T-helper 17 cell (primary cell): Measurements from ENCODE around the gene RIIAD1. TPM values are rescaled to one million over a fixed set of nuclear protein-coding genes. Genes with fewer than 3 reads are reported as not detected.
"Not testable (repeated sequence)": the region's sequence is repeated elsewhere in the genome, so short reads cannot be mapped to it uniquely, and the experiment has no call there.

Source experiments
- ATAC-seq: fragments of 150-1000 bp; cut with Tn5 transposase; 2 replicates; pipeline ENCODE4 v1.10.0; 2021; ENCODE audit warnings: mild to moderate bottlenecking, moderate library complexity
- DNase-seq, 3 donors: peaks; one replicate each; pipeline versions ENCODE4 v3.0.0 to v3.0.0-alpha.2; 2020 to 2021
- H3K9me3 ChIP-seq: one replicate; pipeline ENCODE4 v1.7.0; 2013; ENCODE audit warnings: low read length, mild to moderate bottlenecking; ENCODE audit not compliant: control insufficient read depth, poor library complexity, severe bottlenecking
- H3K27ac Mint-ChIP-seq: one replicate; pipeline ENCODE4 v1.8.0; 2022; ENCODE audit warnings: mild to moderate bottlenecking, moderate library complexity, mixed read lengths
- H3K27me3 Mint-ChIP-seq: one replicate; pipeline ENCODE4 v1.8.0; 2022; ENCODE audit warnings: mixed read lengths
- H3K36me3 Mint-ChIP-seq: one replicate; pipeline ENCODE4 v1.8.0; 2022; ENCODE audit warnings: low read depth, mixed read lengths
- H3K4me1 Mint-ChIP-seq: one replicate; pipeline ENCODE4 v1.8.0; 2022; ENCODE audit warnings: mild to moderate bottlenecking, mixed read lengths
- H3K4me3 Mint-ChIP-seq: one replicate; pipeline ENCODE4 v1.8.0; 2022; ENCODE audit warnings: mild to moderate bottlenecking, moderate library complexity, mixed read lengths
- total RNA-seq, 4 donors: library from RNA in 2 of 4; stranded (reverse) in 2 of 4; gene quantifications; one replicate each; pipeline ENCODE4 v1.2.3 and lab custom pipeline; 2022 to 2026

RIIAD1 gene
- total RNA-seq, 2 donors from 2014 or later: not detected

DNA sequence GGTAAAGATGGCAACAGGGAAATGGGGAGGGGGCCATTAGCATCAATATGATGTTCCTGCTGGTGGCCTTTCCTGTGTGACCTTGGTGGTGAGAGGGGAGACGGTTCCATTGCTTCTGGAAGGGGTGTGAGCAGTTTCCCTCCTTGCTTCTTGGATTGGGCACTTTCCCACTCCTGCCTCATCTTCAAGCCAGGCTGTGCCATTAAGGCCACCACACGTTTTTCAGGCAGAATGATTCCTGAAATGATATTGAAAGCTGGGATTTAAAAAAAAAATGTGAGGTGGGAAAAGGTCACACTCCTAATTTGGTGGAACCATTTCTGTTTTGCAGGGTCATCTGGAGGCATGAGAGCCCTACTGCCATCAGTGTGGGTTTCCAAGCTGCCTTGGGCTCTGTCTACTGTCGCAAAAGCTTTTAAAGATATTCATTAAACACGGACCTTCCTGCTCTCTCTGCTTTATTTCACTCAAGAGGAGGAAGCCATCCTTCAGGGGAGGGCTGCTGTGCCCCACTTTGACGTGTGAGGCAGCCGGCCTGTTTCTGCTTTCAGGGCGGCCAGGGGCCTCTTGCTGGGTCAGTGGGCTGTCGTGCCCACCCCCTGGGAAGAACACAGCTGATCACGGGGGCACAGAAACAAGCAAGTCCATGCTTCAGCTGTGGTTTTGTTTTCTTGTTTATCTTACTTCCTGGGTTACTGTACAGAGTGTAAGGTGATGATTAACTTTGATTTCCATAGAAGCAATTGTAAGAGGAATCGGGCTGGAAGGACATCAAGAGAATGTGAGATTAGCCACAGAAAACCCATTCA, 8.0 kb downstream of the RIIAD1 start:
- no peak for ATAC-seq

DNA sequence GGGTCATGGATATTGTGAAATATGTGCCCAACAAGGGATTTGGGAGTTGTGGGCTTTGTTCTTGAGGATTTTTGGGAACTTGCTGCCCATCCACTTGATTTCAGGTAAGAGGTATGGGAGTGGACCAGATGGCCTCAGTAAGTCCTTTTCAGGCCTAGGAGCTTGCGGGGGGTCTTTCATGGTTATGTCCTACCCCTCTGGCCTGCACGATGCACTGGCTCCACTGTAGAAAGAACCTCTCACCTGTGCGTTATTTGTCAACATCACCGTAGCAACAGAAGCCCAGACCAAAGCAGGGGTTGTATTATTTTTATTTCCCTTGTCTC, 8.6 kb downstream of the RIIAD1 start:
- Mint-ChIP-seq H3K36me3 (peaks cover 13% of the 10 kb centered on the region), H3K4me3 (no peak overlapping the region), H3K4me1 (peaks cover 4% of the 10 kb centered on the region), H3K27me3 (peaks cover 79% of the 10 kb centered on the region), H3K27ac (no peak overlapping the region)
- DNase-seq (no peak), ATAC-seq (no peak)
- H3K9me3 ChIP-seq: no peaks in the 10 kb centered on the region

More for the DNA sequence above, 8.0 kb downstream of the RIIAD1 start:
- no peak for DNase-seq
- no peaks in the 10 kb centered on the region for H3K9me3 ChIP-seq
- no peak overlapping the region for H3K27ac Mint-ChIP-seq
- peaks cover 2% of the 10 kb centered on the region for H3K4me1 Mint-ChIP-seq
- H3K36me3 Mint-ChIP-seq: peaks cover 11% of the 10 kb centered on the region
- peaks cover 79% of the 10 kb centered on the region for H3K27me3 Mint-ChIP-seq
- no peak overlapping the region for H3K4me3 Mint-ChIP-seq

GRCh38 chr1:151733126-151733525, 11.8 kb downstream of the RIIAD1 start:
- peaks cover 9% of the 10 kb centered on the region for H3K36me3 Mint-ChIP-seq
- no peak overlapping the region for H3K27ac Mint-ChIP-seq
- H3K27me3 Mint-ChIP-seq: peaks cover 54% of the 10 kb centered on the region
- DNase-seq: no peak
- H3K4me3 Mint-ChIP-seq: no peak overlapping the region
- no peak for ATAC-seq
- no peaks in the 10 kb centered on the region for H3K9me3 ChIP-seq
- peaks cover 6% of the 10 kb centered on the region for H3K4me1 Mint-ChIP-seq

DNA sequence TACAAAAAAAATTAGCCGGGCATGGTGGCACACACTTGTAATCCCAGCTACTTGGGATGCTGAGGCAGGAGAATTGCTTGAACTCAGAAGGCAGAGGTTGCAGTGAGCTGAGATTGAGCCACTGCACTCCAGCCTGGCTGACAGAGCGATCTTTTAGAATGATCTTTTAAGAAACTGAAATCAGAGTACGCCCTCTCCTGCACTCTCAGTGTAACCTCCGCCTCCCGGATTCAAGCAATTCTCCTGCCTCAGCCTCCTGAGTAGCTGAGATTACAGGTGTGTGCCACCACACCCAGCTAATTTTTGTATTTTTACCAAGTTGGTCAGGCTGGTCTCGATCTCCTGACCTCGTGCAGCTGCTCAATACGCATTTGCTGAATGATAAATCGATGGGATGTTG, 12.7 kb downstream of the RIIAD1 start:
- H3K4me3 Mint-ChIP-seq, ATAC-seq, H3K27ac Mint-ChIP-seq, H3K36me3 Mint-ChIP-seq, DNase-seq, H3K4me1 Mint-ChIP-seq, H3K9me3 ChIP-seq: not testable (repeated sequence)
- peaks cover 48% of the 10 kb centered on the region for H3K27me3 Mint-ChIP-seq

- peaks cover 19% of the 10 kb centered on the region for H3K27me3 Mint-ChIP-seq
Observed at GRCh38 chr1:151737026-151737425, 15.7 kb downstream of the RIIAD1 start.

GRCh38 chr1:151737479-151737878, 16.2 kb downstream of the RIIAD1 start:
- ATAC-seq (no peak), DNase-seq (no peak)
- H3K4me3 Mint-ChIP-seq: no peak overlapping the region
- H3K9me3 ChIP-seq: no peaks in the 10 kb centered on the region
- peaks cover 6% of the 10 kb centered on the region for H3K4me1 Mint-ChIP-seq
- H3K36me3 Mint-ChIP-seq: peaks cover 5% of the 10 kb centered on the region
- no peak overlapping the region for H3K27ac Mint-ChIP-seq
- peaks cover 14% of the 10 kb centered on the region for H3K27me3 Mint-ChIP-seq

More at GRCh38 chr1:151737026-151737425, 15.7 kb downstream of the RIIAD1 start:
- no peak for DNase-seq
- peaks cover 7% of the 10 kb centered on the region for H3K36me3 Mint-ChIP-seq
- ATAC-seq: no peak
- no peak overlapping the region for H3K27ac Mint-ChIP-seq
- H3K4me1 Mint-ChIP-seq: peaks cover 6% of the 10 kb centered on the region
- no peak overlapping the region for H3K4me3 Mint-ChIP-seq
- no peaks in the 10 kb centered on the region for H3K9me3 ChIP-seq

DNA sequence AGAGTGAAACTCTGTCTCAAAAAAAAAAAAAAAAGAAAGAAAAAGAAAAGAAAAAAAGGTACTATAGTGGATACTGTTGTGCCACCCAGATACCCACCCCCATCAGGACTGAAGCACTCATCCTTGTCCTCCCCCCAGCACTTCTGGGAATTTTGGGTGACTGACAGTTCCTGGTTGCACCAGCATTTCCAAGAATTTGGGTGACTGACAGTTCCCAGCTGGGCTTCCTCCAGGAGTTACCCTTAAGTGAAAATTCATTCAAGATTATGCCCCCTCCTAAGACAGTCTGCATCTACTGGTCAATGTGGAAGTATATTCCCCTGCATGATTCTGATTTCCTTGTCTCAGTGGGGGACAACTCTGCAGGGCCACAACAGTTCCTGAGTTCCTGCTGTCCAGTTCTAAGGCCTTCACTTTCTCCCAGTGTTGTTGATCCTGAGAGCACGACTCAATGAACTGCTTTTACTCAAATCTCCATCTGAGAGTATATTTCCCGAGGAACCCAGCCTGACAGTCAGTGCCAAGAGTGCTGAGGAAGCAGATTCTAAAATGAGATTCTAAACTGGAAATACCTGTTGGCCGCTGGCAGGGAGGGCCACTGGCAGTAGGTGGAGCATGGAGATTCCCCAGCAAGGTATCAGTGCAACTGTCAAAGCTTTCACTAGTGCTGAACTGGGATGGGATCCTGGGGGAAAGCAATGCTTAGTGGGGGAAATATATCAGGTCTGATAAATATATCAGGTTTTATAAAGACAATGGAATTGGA, 18.5 kb downstream of the RIIAD1 start:
- Mint-ChIP-seq H3K27me3 (peaks cover 4% of the 10 kb centered on the region), H3K36me3 (no peaks in the 10 kb centered on the region), H3K4me3 (no peak overlapping the region), H3K27ac (no peak overlapping the region), H3K4me1 (peaks cover 5% of the 10 kb centered on the region)
- ATAC-seq (no peak), DNase-seq (no peak)
- no peaks in the 10 kb centered on the region for H3K9me3 ChIP-seq

DNA sequence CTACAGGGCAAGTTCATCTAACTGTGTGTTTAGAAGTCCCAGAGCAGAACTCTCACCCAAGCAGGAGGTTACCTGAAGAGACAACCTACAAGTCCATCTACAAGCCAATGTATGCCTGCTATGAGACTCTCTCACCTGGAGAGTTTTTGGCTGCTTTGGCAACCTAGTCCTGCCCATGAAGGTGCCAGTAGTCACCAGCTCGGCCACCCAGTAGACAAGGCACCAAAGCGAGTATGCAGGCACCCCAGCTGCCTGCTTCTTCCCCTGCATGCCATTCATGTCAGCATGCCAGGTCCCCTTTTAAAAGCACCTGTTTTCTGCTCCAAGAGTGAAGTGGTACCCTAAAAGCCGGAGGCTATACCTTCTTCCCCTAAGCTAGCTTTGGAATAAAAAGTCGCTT, 20.2 kb downstream of the RIIAD1 start:
- Mint-ChIP-seq H3K36me3 (no peaks in the 10 kb centered on the region), H3K4me3 (no peak overlapping the region), H3K27me3 (no peaks in the 10 kb centered on the region), H3K27ac (no peak overlapping the region), H3K4me1 (no peaks in the 10 kb centered on the region)
- no peak for DNase-seq
- no peak for ATAC-seq
- no peaks in the 10 kb centered on the region for H3K9me3 ChIP-seq

GRCh38 chr1:151756291-151756690, 35.0 kb downstream of the RIIAD1 start:
- no peaks in the 10 kb centered on the region for H3K9me3 ChIP-seq
- no peak for DNase-seq
- Mint-ChIP-seq H3K4me1 (peaks cover 2% of the 10 kb centered on the region), H3K27me3 (peaks cover 5% of the 10 kb centered on the region), H3K36me3 (no peaks in the 10 kb centered on the region), H3K27ac (no peak overlapping the region), H3K4me3 (no peak overlapping the region)
- no peak for ATAC-seq

DNA sequence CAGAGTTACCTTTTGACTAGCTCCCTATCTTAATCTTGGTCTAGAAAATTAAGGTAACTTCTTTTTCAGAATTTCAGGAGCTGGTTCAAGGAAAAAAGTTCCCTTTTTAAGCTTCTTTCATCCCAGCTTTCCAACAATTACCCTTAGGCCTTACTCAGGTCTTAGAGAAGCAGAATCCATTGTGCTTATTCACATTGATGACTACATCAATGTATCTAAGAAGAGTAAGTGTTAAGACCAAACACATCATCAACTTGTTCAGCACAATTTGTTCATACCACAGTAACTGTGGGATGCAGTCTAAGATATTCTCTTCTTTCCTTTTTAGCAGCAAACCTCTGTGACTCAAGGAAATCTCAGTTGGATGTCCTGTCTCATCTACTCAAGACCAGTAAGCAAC, 37.9 kb downstream of the RIIAD1 start:
- Mint-ChIP-seq H3K4me3 (no peak overlapping the region), H3K36me3 (no peaks in the 10 kb centered on the region)
- no peak for DNase-seq

DNA sequence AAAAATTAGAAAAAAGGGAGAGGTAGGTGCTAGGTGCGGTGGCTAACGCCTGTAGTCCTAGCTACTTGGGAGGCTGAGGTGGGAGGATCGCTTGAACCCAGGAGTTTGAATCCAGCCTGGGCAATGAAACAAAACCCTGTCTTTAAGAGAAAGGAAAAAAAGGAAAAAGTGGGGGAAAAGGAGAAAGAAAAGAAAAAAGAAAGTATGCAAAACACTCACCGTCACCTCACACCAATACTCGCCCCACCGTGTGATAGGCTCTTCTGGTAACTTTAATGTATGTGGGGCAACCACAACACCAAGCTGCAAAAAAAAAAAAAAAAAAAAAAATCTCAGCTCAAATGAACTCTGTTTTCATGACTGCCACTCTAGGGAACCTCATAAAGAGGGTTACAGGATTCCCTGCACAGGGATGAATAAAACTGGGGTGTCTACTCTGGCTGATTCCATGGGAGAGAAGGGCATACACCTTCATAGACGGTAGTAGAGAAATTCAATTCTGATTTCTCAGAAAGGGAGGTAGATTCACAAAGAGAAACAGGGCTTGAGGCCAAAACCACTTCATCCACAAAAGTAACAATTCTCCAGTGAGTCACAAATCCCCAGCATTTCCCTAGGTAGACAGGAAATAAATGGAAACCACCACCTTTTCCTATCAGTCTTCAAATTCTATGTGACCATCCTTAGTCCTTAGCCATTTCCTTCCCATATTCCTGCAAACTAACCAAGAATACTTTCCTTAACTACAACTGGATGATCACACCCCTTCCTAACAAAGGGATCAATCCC, 39.5 kb downstream of the RIIAD1 start:
- ATAC-seq: no peak
- Mint-ChIP-seq H3K27ac (no peak overlapping the region), H3K4me1 (peaks cover 11% of the 10 kb centered on the region), H3K4me3 (no peak overlapping the region), H3K36me3 (no peaks in the 10 kb centered on the region), H3K27me3 (no peaks in the 10 kb centered on the region)
- no peak for DNase-seq
- H3K9me3 ChIP-seq: no peaks in the 10 kb centered on the region

More for the DNA sequence above, 37.9 kb downstream of the RIIAD1 start:
- no peaks in the 10 kb centered on the region for H3K9me3 ChIP-seq
- peaks cover 10% of the 10 kb centered on the region for H3K4me1 Mint-ChIP-seq
- no peak overlapping the region for H3K27ac Mint-ChIP-seq
- H3K27me3 Mint-ChIP-seq: no peaks in the 10 kb centered on the region
- no peak for ATAC-seq

- Mint-ChIP-seq H3K4me1 (peaks cover 11% of the 10 kb centered on the region), H3K4me3 (peak within 1 kb of the TSS; percentile 94), H3K27me3 (no peaks in the 10 kb centered on the region), H3K36me3 (no peaks in the 10 kb centered on the region), H3K27ac (peak within 1 kb of the TSS; percentile 94)
- DNase-seq (peak; percentile 69 to 83 (median 69)), ATAC-seq (peak; percentile 99)
- H3K9me3 ChIP-seq: no peaks in the 10 kb centered on the region
Observed at GRCh38 chr1:151762941-151763921, 41.9 kb downstream of the RIIAD1 start, which contains the start of gene MRPL9. MRPL9 (minus strand) TSS chr1:151763496; CDS start chr1:151763479, 17 bp downstream.
